C4-2B (cell line): Measurements from ENCODE around the gene ASXL3.

Experiments used
- CTCF ChIP-seq: fragments of 450-650 bp; conservative IDR thresholded peaks from 2 replicates; pipeline ENCODE4 v1.5.1; 2017; ENCODE audit warnings: mild to moderate bottlenecking
- ZFX ChIP-seq: fragments of 450-650 bp; IDR thresholded peaks from 2 replicates; pipeline ENCODE4 v1.6.1; 2017

- TF ChIP-seq CTCF (no peak), ZFX (no peak)
Measured at GRCh38 chr18:33757037-33757436, 179.0 kb downstream of the ASXL3 start.
